ENCODE results near the gene TOP3B. TPM values are rescaled to one million over a fixed set of nuclear protein-coding genes. Genes with fewer than 3 reads are reported as not detected.
A peak's percentile ranks its signal among the peaks of the same experiment; 100 is the strongest.

TOP3B gene, protein sequence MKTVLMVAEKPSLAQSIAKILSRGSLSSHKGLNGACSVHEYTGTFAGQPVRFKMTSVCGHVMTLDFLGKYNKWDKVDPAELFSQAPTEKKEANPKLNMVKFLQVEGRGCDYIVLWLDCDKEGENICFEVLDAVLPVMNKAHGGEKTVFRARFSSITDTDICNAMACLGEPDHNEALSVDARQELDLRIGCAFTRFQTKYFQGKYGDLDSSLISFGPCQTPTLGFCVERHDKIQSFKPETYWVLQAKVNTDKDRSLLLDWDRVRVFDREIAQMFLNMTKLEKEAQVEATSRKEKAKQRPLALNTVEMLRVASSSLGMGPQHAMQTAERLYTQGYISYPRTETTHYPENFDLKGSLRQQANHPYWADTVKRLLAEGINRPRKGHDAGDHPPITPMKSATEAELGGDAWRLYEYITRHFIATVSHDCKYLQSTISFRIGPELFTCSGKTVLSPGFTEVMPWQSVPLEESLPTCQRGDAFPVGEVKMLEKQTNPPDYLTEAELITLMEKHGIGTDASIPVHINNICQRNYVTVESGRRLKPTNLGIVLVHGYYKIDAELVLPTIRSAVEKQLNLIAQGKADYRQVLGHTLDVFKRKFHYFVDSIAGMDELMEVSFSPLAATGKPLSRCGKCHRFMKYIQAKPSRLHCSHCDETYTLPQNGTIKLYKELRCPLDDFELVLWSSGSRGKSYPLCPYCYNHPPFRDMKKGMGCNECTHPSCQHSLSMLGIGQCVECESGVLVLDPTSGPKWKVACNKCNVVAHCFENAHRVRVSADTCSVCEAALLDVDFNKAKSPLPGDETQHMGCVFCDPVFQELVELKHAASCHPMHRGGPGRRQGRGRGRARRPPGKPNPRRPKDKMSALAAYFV
- total RNA-seq = 10 to 100 TPM; 24.8 to 37.2 TPM
- polyA plus RNA-seq = 10 to 100 TPM in 1 of 2 donors, 1 to 10 TPM in 1; 7.4 to 18.2 TPM
- long read RNA-seq, donor 1, transcript TOP3B-201 (18 exons, 2,863 nt) = major isoform, 16 of 39 reads
- long read RNA-seq, donor 1, partial matches to known transcripts = 11 of 39 reads
- long read RNA-seq, donor 1, other reads (novel, unspliced or antisense) = 11 of 39 reads
- long read RNA-seq, donor 2, partial matches to known transcripts = 10 of 15 reads
- long read RNA-seq, donor 2, other reads (novel, unspliced or antisense) = 4 of 15 reads

- DNase-seq = peak; percentile 86 to 93
- 0 to 1% methylated on average over 54 of the region's 54 CpGs for WGBS, 2 donors
- Histone ChIP-seq H3K27ac (ENCODE audit: low read depth in 1 of 2, low read length in 2 of 2) (no peak within 1 kb of the TSS), H3K9me3 (ENCODE audit: control insufficient read depth, low read length) (no peaks in the 10 kb centered on the region), H3K27me3 (ENCODE audit: control insufficient read depth in 1 of 2, insufficient read depth in 2 of 2, low read length in 1 of 2) (no peaks in the 10 kb centered on the region), H3K4me1 (ENCODE audit: control insufficient read depth in 1 of 2, insufficient read depth in 2 of 2, low read length in 2 of 2) (no peaks in the 10 kb centered on the region), H3K36me3 (ENCODE audit: control insufficient read depth in 1 of 2, insufficient read depth in 2 of 2, low read length in 1 of 2) (no peaks in the 10 kb centered on the region), H3K4me3 (ENCODE audit: low read length in 2 of 2) (peak within 1 kb of the TSS; percentile 71 to 84)
- peak; percentile 92 for ATAC-seq (ENCODE audit: low FRiP score)
- intact Hi-C loops (cut with DNase I) = no loop called here
Measured at GRCh38 chr22:21982338-21982965, at the start of gene TOP3B. Gene TOP3B (minus strand): TSS chr22:21982787. CDS start chr22:21975709, 7,078 bp downstream.

- H3K4me3 ChIP-seq (ENCODE audit: low read length in 2 of 2) = no peak overlapping the region
- no peaks in the 10 kb centered on the region for H3K27me3 ChIP-seq (ENCODE audit: control insufficient read depth in 1 of 2, insufficient read depth in 2 of 2, low read length in 1 of 2)
- DNase-seq (no peak), ATAC-seq (ENCODE audit: low FRiP score) (peak; percentile 34)
- no peaks in the 10 kb centered on the region for H3K36me3 ChIP-seq (ENCODE audit: control insufficient read depth in 1 of 2, insufficient read depth in 2 of 2, low read length in 1 of 2)
- intact Hi-C loops (cut with DNase I) = no loop called here
- H3K4me1 ChIP-seq (ENCODE audit: control insufficient read depth in 1 of 2, insufficient read depth in 2 of 2, low read length in 2 of 2) = no peaks in the 10 kb centered on the region
- H3K9me3 ChIP-seq (ENCODE audit: control insufficient read depth, low read length) = no peaks in the 10 kb centered on the region
- WGBS, 2 donors = 56 to 59% methylated on average over 9 of the region's 9 CpGs
- H3K27ac ChIP-seq (ENCODE audit: low read depth in 1 of 2, low read length in 2 of 2) = no peak overlapping the region
Measured at GRCh38 chr22:22031183-22031945, 48.8 kb upstream of the TOP3B start.

DNA sequence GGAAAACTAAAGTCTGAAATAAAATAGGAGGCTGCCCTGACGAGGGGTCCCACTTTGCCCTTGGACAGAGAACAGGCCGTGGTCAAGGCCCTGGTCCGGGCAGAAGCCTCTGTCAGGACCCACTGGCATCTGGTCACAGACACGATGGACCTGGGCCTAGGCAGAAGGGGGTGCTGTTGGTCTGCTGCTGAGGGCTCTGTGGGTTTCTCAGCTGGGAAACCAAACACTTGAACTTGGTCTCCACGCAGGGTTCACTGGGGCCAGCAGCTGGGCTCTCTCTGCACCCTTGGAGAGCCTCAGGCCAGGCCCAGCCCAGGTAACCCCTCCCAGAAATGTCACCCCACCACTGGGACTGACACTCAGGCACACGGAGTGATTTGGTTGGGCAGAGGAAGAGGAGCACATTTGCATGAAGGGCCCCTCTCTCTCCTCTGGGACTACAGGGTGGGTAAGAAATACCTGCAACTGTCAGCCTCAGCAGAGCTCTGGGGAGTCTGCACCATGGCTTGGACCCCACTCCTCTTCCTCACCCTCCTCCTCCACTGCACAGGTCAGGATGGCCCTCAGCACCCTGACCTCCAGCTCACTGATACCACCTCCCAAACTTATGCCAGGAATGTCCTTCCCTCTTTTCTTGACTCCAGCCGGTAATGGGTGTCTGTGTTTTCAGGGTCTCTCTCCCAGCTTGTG, 48.1 kb upstream of the TOP3B start:
- H3K27me3 ChIP-seq (ENCODE audit: control insufficient read depth in 1 of 2, insufficient read depth in 2 of 2, low read length in 1 of 2) = no peaks in the 10 kb centered on the region
- 57 to 66% methylated on average over 7 of the region's 7 CpGs for WGBS, 2 donors
- no peaks in the 10 kb centered on the region for H3K9me3 ChIP-seq (ENCODE audit: control insufficient read depth, low read length)
- H3K4me1 ChIP-seq (ENCODE audit: control insufficient read depth in 1 of 2, insufficient read depth in 2 of 2, low read length in 2 of 2) = no peaks in the 10 kb centered on the region
- no peak overlapping the region for H3K4me3 ChIP-seq (ENCODE audit: low read length in 2 of 2)
- intact Hi-C loops (cut with DNase I) = no loop called here
- no peak overlapping the region for H3K27ac ChIP-seq (ENCODE audit: low read depth in 1 of 2, low read length in 2 of 2)
- no peaks in the 10 kb centered on the region for H3K36me3 ChIP-seq (ENCODE audit: control insufficient read depth in 1 of 2, insufficient read depth in 2 of 2, low read length in 1 of 2)
- DNase-seq = peak in 1 of 2 donors; percentile 73
- peak; percentile 19 for ATAC-seq (ENCODE audit: low FRiP score)

GRCh38 chr22:22027955-22028354, 45.4 kb upstream of the TOP3B start:
- no peaks in the 10 kb centered on the region for H3K4me1 ChIP-seq (ENCODE audit: control insufficient read depth in 1 of 2, insufficient read depth in 2 of 2, low read length in 2 of 2)
- intact Hi-C loops (cut with DNase I) = no loop called here
- no peaks in the 10 kb centered on the region for H3K27me3 ChIP-seq (ENCODE audit: control insufficient read depth in 1 of 2, insufficient read depth in 2 of 2, low read length in 1 of 2)
- DNase-seq (no peak), ATAC-seq (ENCODE audit: low FRiP score) (no peak)
- WGBS, 2 donors = 92 to 95% methylated on average over 3 of the region's 3 CpGs
- H3K36me3 ChIP-seq (ENCODE audit: control insufficient read depth in 1 of 2, insufficient read depth in 2 of 2, low read length in 1 of 2) = no peaks in the 10 kb centered on the region
- H3K4me3 ChIP-seq (ENCODE audit: low read length in 2 of 2) = no peak overlapping the region
- no peak overlapping the region for H3K27ac ChIP-seq (ENCODE audit: low read depth in 1 of 2, low read length in 2 of 2)
- no peaks in the 10 kb centered on the region for H3K9me3 ChIP-seq (ENCODE audit: control insufficient read depth, low read length)

- WGBS, 2 donors = 74% methylated on average over 13 of the region's 13 CpGs
- H3K4me3 ChIP-seq (ENCODE audit: low read length in 2 of 2) = no peak overlapping the region
- no peaks in the 10 kb centered on the region for H3K4me1 ChIP-seq (ENCODE audit: control insufficient read depth in 1 of 2, insufficient read depth in 2 of 2, low read length in 2 of 2)
- no peaks in the 10 kb centered on the region for H3K27me3 ChIP-seq (ENCODE audit: control insufficient read depth in 1 of 2, insufficient read depth in 2 of 2, low read length in 1 of 2)
- no peaks in the 10 kb centered on the region for H3K36me3 ChIP-seq (ENCODE audit: control insufficient read depth in 1 of 2, insufficient read depth in 2 of 2, low read length in 1 of 2)
- DNase-seq (no peak), ATAC-seq (ENCODE audit: low FRiP score) (no peak)
- H3K27ac ChIP-seq (ENCODE audit: low read depth in 1 of 2, low read length in 2 of 2) = no peak overlapping the region
- H3K9me3 ChIP-seq (ENCODE audit: control insufficient read depth, low read length) = no peaks in the 10 kb centered on the region
- intact Hi-C loops (cut with DNase I) = no loop called here
Measured at GRCh38 chr22:22026157-22026831, 43.7 kb upstream of the TOP3B start.

DNA sequence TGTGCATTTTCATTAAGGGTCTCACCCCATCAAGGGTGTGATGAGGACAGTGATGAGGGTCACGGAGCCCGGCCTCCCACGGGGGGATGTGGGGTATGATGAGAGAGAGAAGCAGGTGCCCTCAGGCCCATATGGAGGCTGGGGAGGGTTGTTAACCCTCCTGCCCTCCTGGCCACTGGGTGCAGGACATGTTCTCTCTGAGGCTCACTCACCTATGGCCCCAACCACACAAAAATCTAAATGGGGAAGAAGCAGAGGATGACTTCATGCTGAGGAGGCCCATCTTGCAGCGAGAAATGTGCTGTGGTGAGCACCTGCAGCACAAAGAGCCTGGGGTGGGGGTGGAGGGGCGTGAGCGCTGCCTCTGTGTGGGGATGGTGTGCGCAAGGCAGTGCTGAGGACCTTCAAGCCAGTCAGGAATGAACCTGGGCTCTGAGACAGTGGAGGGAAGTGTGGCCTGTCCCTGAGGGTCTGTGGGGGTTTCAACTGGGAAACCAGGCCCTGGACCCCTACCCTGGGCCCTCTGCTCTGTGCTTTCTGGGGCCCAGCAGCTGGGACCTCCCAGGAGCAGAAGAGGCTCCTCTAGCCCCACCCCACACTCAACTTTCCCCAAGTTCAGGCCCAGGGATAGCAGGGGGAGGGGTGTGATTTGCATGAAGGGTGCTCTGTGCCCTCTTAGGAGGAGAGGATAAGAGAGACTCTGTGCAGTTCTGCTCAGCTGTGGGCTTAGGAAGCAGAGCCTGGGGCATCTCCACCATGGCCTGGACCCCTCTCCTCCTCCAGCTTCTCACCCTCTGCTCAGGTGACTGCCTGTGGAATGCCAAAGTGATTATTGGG, 43.0 kb upstream of the TOP3B start:
- 90 to 91% methylated on average over 7 of the region's 7 CpGs for WGBS, 2 donors
- DNase-seq (no peak), ATAC-seq (ENCODE audit: low FRiP score) (no peak)
- Histone ChIP-seq H3K27ac (ENCODE audit: low read depth in 1 of 2, low read length in 2 of 2) (no peak overlapping the region), H3K27me3 (ENCODE audit: control insufficient read depth in 1 of 2, insufficient read depth in 2 of 2, low read length in 1 of 2) (no peaks in the 10 kb centered on the region), H3K4me1 (ENCODE audit: control insufficient read depth in 1 of 2, insufficient read depth in 2 of 2, low read length in 2 of 2) (no peaks in the 10 kb centered on the region), H3K36me3 (ENCODE audit: control insufficient read depth in 1 of 2, insufficient read depth in 2 of 2, low read length in 1 of 2) (no peaks in the 10 kb centered on the region), H3K4me3 (ENCODE audit: low read length in 2 of 2) (no peak overlapping the region), H3K9me3 (ENCODE audit: control insufficient read depth, low read length) (no peaks in the 10 kb centered on the region)
- intact Hi-C loops (cut with DNase I) = no loop called here

- intact Hi-C loops (cut with DNase I) = no loop called here
- Histone ChIP-seq H3K9me3 (ENCODE audit: control insufficient read depth, low read length) (no peaks in the 10 kb centered on the region), H3K27me3 (ENCODE audit: control insufficient read depth in 1 of 2, insufficient read depth in 2 of 2, low read length in 1 of 2) (no peaks in the 10 kb centered on the region), H3K4me1 (ENCODE audit: control insufficient read depth in 1 of 2, insufficient read depth in 2 of 2, low read length in 2 of 2) (no peaks in the 10 kb centered on the region), H3K27ac (ENCODE audit: low read depth in 1 of 2, low read length in 2 of 2) (no peak overlapping the region), H3K36me3 (ENCODE audit: control insufficient read depth in 1 of 2, insufficient read depth in 2 of 2, low read length in 1 of 2) (no peaks in the 10 kb centered on the region), H3K4me3 (ENCODE audit: low read length in 2 of 2) (no peak overlapping the region)
- no peak for ATAC-seq (ENCODE audit: low FRiP score)
- no peak for DNase-seq
- 91 to 93% methylated on average over 10 of the region's 10 CpGs for WGBS, 2 donors
Measured at GRCh38 chr22:22024440-22024839, 41.9 kb upstream of the TOP3B start.

Measured in aorta (tissue), 5 donors.